Stimulated activated CD8-positive, alpha-beta memory T cell treated with anti-CD3 and anti-CD28 coated beads, Interleukin-2, amount 100 ng/mL, for 1 hour (primary cell): Measurements from ENCODE around the gene SYCP1.
A peak's percentile ranks its signal among the peaks of the same experiment; 100 is the strongest.
"Not testable (repeated sequence)": the region's sequence is repeated elsewhere in the genome, so short reads cannot be mapped to it uniquely, and the experiment has no call there.

Experiments used
- DNase-seq, 2 donors: peaks; one replicate each; pipeline ENCODE4 v3.0.0-alpha.2; 2020; ENCODE audit warnings: low read depth in 2 of 2

The SYCP1 gene

GRCh38 chr1:114959423-114959822 lies 104.8 kb downstream of the SYCP1 start:
- DNase-seq, result no peak

- DNase-seq, result no peak
These were observed 122.2 kb downstream of the SYCP1 start for GRCh38 chr1:114976891-114977290.

GRCh38 chr1:114979278-114979891 lies 124.7 kb downstream of the SYCP1 start:
- peak; percentile 39 to 48 for DNase-seq

- DNase-seq, result no peak
These were observed 127.6 kb downstream of the SYCP1 start for GRCh38 chr1:114982251-114982650.

GRCh38 chr1:114986286-114986685 lies 131.6 kb downstream of the SYCP1 start:
- no peak for DNase-seq

- no peak for DNase-seq
These were observed 133.4 kb downstream of the SYCP1 start for GRCh38 chr1:114988095-114988494.

- DNase-seq, result no peak
These were observed 143.0 kb downstream of the SYCP1 start for GRCh38 chr1:114997510-114998289.

- DNase-seq, result no peak
These were observed 151.5 kb downstream of the SYCP1 start for GRCh38 chr1:115006191-115006590.

- no peak for DNase-seq
These were observed 157.3 kb downstream of the SYCP1 start for GRCh38 chr1:115012006-115012405.

- no peak for DNase-seq
These were observed 157.8 kb downstream of the SYCP1 start for GRCh38 chr1:115012434-115012833.

- DNase-seq, result no peak
These were observed 159.1 kb downstream of the SYCP1 start for GRCh38 chr1:115013792-115014191.

GRCh38 chr1:115019549-115019948 lies 164.9 kb downstream of the SYCP1 start:
- not testable (repeated sequence) for DNase-seq

GRCh38 chr1:115021145-115021544 lies 166.5 kb downstream of the SYCP1 start:
- no peak for DNase-seq

GRCh38 chr1:115023593-115023992 lies 168.9 kb downstream of the SYCP1 start:
- no peak for DNase-seq

- DNase-seq, result no peak
These were observed 174.9 kb downstream of the SYCP1 start, which contains the start of gene TSHB for GRCh38 chr1:115029526-115029925. Gene TSHB (plus strand): TSS chr1:115029826. CDS start chr1:115033363, 3,537 bp downstream.

- DNase-seq, result no peak
These were observed 176.9 kb downstream of the SYCP1 start for GRCh38 chr1:115031595-115031994.

- DNase-seq, result no peak
These were observed 181.0 kb downstream of the SYCP1 start for GRCh38 chr1:115035652-115036051.

GRCh38 chr1:115036814-115037507 lies 182.3 kb downstream of the SYCP1 start:
- DNase-seq, result no peak

GRCh38 chr1:115040501-115040900 lies 185.8 kb downstream of the SYCP1 start:
- no peak for DNase-seq

- no peak for DNase-seq
These were observed 187.0 kb downstream of the SYCP1 start for GRCh38 chr1:115041654-115042053.
